Ureter (tissue), 1 donor: Measurements from ENCODE around the gene NUDT16L1. TPM values are rescaled to one million over a fixed set of nuclear protein-coding genes. Genes with fewer than 3 reads are reported as not detected.

Experiments
- total RNA-seq: library from RNA; stranded (reverse); gene quantifications from one replicate; pipeline ENCODE4 v1.2.4, GENCODE V29; 2023
- donor health status: DM: yes; HTN: yes; CAD: no.

The NUDT16L1 gene
- total RNA-seq, 1 donor from 2014 or later: 33.1 TPM

Other genes with a start within 250 kb of the NUDT16L1 start
- gene NMRAL1, start 218.9 kb upstream of the NUDT16L1 start, total RNA-seq: 54.5 TPM
- gene HMOX2, start 217.2 kb upstream of the NUDT16L1 start, total RNA-seq: 44.2 TPM
- gene CDIP1, start 154.8 kb upstream of the NUDT16L1 start, total RNA-seq: 32.4 TPM
- not detected for gene C16orf96, start 137.2 kb upstream of the NUDT16L1 start, total RNA-seq
- 27.2 TPM for gene UBALD1, start 78.7 kb upstream of the NUDT16L1 start, total RNA-seq
- gene MGRN1, start 68.7 kb upstream of the NUDT16L1 start, total RNA-seq: 104 TPM
- gene ANKS3, start 40.7 kb downstream of the NUDT16L1 start, total RNA-seq: 35.3 TPM
- 0.91 TPM for gene DNAAF8, start 41.0 kb downstream of the NUDT16L1 start, total RNA-seq
- gene ZNF500, start 73.6 kb downstream of the NUDT16L1 start, total RNA-seq: 22.5 TPM
- gene SEPTIN12, start 94.8 kb downstream of the NUDT16L1 start, total RNA-seq: not detected
- gene SMIM22, start 101.8 kb downstream of the NUDT16L1 start, total RNA-seq: 225 TPM
- 35.5 TPM for gene ROGDI, start 109.1 kb downstream of the NUDT16L1 start, total RNA-seq
- 120 TPM for gene GLYR1, start 153.7 kb downstream of the NUDT16L1 start, total RNA-seq
- gene UBN1, start 153.9 kb downstream of the NUDT16L1 start, total RNA-seq: 33.2 TPM
- gene PPL, start 243.6 kb downstream of the NUDT16L1 start, total RNA-seq: 108 TPM